ENCODE data around the gene PI4KB. TPM values are rescaled to one million over a fixed set of nuclear protein-coding genes. Genes with fewer than 3 reads are reported as not detected.
"Not testable (repeated sequence)": the region's sequence is repeated elsewhere in the genome, so short reads cannot be mapped to it uniquely, and the experiment has no call there.

The PI4KB gene
- polyA plus RNA-seq, 1 donor, result 51.9 TPM

GRCh38 chr1:151367658-151368392, 40.6 kb upstream of the PI4KB start:
- no CpG with 5 or more reads among the region's 8 CpGs for WGBS (ENCODE audit: insufficient coverage, low lambda C conversion rate)
- Histone ChIP-seq H3K4me3 (ENCODE audit: low read length) (no peak overlapping the region), H3K27ac (ENCODE audit: low read length) (no peak overlapping the region), H3K27me3 (ENCODE audit: control insufficient read depth, insufficient read depth, low read length) (no peaks in the 10 kb centered on the region), H3K9me3 (ENCODE audit: control insufficient read depth, low read depth, low read length) (peaks cover 3% of the 10 kb centered on the region), H3K36me3 (ENCODE audit: control insufficient read depth, insufficient read depth, low read length) (peaks cover 50% of the 10 kb centered on the region), H3K4me1 (ENCODE audit: control insufficient read depth, insufficient read depth, low read length) (peaks cover 32% of the 10 kb centered on the region)
- no peak for DNase-seq

GRCh38 chr1:151364996-151365395, 37.8 kb upstream of the PI4KB start:
- no peak for DNase-seq
- Histone ChIP-seq H3K4me3 (ENCODE audit: low read length) (no peak overlapping the region), H3K27me3 (ENCODE audit: control insufficient read depth, insufficient read depth, low read length) (no peaks in the 10 kb centered on the region), H3K27ac (ENCODE audit: low read length) (no peak overlapping the region), H3K4me1 (ENCODE audit: control insufficient read depth, insufficient read depth, low read length) (peaks cover 6% of the 10 kb centered on the region), H3K36me3 (ENCODE audit: control insufficient read depth, insufficient read depth, low read length) (peaks cover 55% of the 10 kb centered on the region), H3K9me3 (ENCODE audit: control insufficient read depth, low read depth, low read length) (peaks cover 10% of the 10 kb centered on the region)
- no CpG with 5 or more reads among the region's 4 CpGs for WGBS (ENCODE audit: insufficient coverage, low lambda C conversion rate)

- no peak for DNase-seq
- H3K36me3 ChIP-seq (ENCODE audit: control insufficient read depth, insufficient read depth, low read length), result peaks cover 41% of the 10 kb centered on the region
- no peak overlapping the region for H3K4me3 ChIP-seq (ENCODE audit: low read length)
- no CpG with 5 or more reads among the region's 3 CpGs for WGBS (ENCODE audit: insufficient coverage, low lambda C conversion rate)
- no peaks in the 10 kb centered on the region for H3K27me3 ChIP-seq (ENCODE audit: control insufficient read depth, insufficient read depth, low read length)
- H3K9me3 ChIP-seq (ENCODE audit: control insufficient read depth, low read depth, low read length), result peaks cover 10% of the 10 kb centered on the region
- H3K4me1 ChIP-seq (ENCODE audit: control insufficient read depth, insufficient read depth, low read length), result no peaks in the 10 kb centered on the region
- H3K27ac ChIP-seq (ENCODE audit: low read length), result no peak overlapping the region
Measured at GRCh38 chr1:151362308-151363155, 35.3 kb upstream of the PI4KB start.

- Histone ChIP-seq H3K27ac (ENCODE audit: low read length) (no peak overlapping the region), H3K9me3 (ENCODE audit: control insufficient read depth, low read depth, low read length) (peaks cover 10% of the 10 kb centered on the region), H3K4me1 (ENCODE audit: control insufficient read depth, insufficient read depth, low read length) (no peaks in the 10 kb centered on the region), H3K27me3 (ENCODE audit: control insufficient read depth, insufficient read depth, low read length) (no peaks in the 10 kb centered on the region), H3K36me3 (ENCODE audit: control insufficient read depth, insufficient read depth, low read length) (peaks cover 39% of the 10 kb centered on the region), H3K4me3 (ENCODE audit: low read length) (no peak overlapping the region)
- DNase-seq, result no peak
Measured at GRCh38 chr1:151361883-151362282, 34.7 kb upstream of the PI4KB start.

- H3K9me3 ChIP-seq (ENCODE audit: control insufficient read depth, low read depth, low read length), result peaks cover 3% of the 10 kb centered on the region
- no peak overlapping the region for H3K27ac ChIP-seq (ENCODE audit: low read length)
- H3K4me1 ChIP-seq (ENCODE audit: control insufficient read depth, insufficient read depth, low read length), result no peaks in the 10 kb centered on the region
- 71% methylated on average over 1 of the region's 2 CpGs for WGBS (ENCODE audit: insufficient coverage, low lambda C conversion rate)
- no peak overlapping the region for H3K4me3 ChIP-seq (ENCODE audit: low read length)
- DNase-seq, result no peak
- H3K27me3 ChIP-seq (ENCODE audit: control insufficient read depth, insufficient read depth, low read length), result no peaks in the 10 kb centered on the region
- H3K36me3 ChIP-seq (ENCODE audit: control insufficient read depth, insufficient read depth, low read length), result no peaks in the 10 kb centered on the region
Measured at GRCh38 chr1:151356696-151357095, 29.5 kb upstream of the PI4KB start.

- H3K27ac ChIP-seq (ENCODE audit: low read length), result no peak overlapping the region
- 100% methylated on average over 1 of the region's 6 CpGs for WGBS (ENCODE audit: insufficient coverage, low lambda C conversion rate)
- DNase-seq, result no peak
- H3K36me3 ChIP-seq (ENCODE audit: control insufficient read depth, insufficient read depth, low read length), result no peaks in the 10 kb centered on the region
- H3K4me1 ChIP-seq (ENCODE audit: control insufficient read depth, insufficient read depth, low read length), result peaks cover 4% of the 10 kb centered on the region
- H3K9me3 ChIP-seq (ENCODE audit: control insufficient read depth, low read depth, low read length), result peaks cover 5% of the 10 kb centered on the region
- H3K4me3 ChIP-seq (ENCODE audit: low read length), result no peak overlapping the region
- H3K27me3 ChIP-seq (ENCODE audit: control insufficient read depth, insufficient read depth, low read length), result no peaks in the 10 kb centered on the region
Measured at GRCh38 chr1:151352021-151352718, 25.0 kb upstream of the PI4KB start.

- not testable (repeated sequence) for H3K27me3 ChIP-seq (ENCODE audit: control insufficient read depth, insufficient read depth, low read length); H3K9me3 ChIP-seq (ENCODE audit: control insufficient read depth, low read depth, low read length); H3K4me3 ChIP-seq (ENCODE audit: low read length); DNase-seq; H3K36me3 ChIP-seq (ENCODE audit: control insufficient read depth, insufficient read depth, low read length); H3K4me1 ChIP-seq (ENCODE audit: control insufficient read depth, insufficient read depth, low read length); H3K27ac ChIP-seq (ENCODE audit: low read length)
- no CpG with 5 or more reads among the region's 9 CpGs for WGBS (ENCODE audit: insufficient coverage, low lambda C conversion rate)
Measured at GRCh38 chr1:151350323-151350722, 23.1 kb upstream of the PI4KB start.

GRCh38 chr1:151347523-151348246, 20.5 kb upstream of the PI4KB start:
- Histone ChIP-seq H3K27me3 (ENCODE audit: control insufficient read depth, insufficient read depth, low read length) (no peaks in the 10 kb centered on the region), H3K36me3 (ENCODE audit: control insufficient read depth, insufficient read depth, low read length) (peaks cover 23% of the 10 kb centered on the region), H3K4me1 (ENCODE audit: control insufficient read depth, insufficient read depth, low read length) (peaks cover 9% of the 10 kb centered on the region), H3K9me3 (ENCODE audit: control insufficient read depth, low read depth, low read length) (peaks cover 5% of the 10 kb centered on the region), H3K27ac (ENCODE audit: low read length) (peak overlapping the region; percentile 97), H3K4me3 (ENCODE audit: low read length) (peak overlapping the region; percentile 76)
- DNase-seq, result no peak
- WGBS (ENCODE audit: insufficient coverage, low lambda C conversion rate), result 27% methylated on average over 3 of the region's 12 CpGs

GRCh38 chr1:151346769-151347522, 19.7 kb upstream of the PI4KB start, which contains the start of gene RFX5:
Gene RFX5 (minus strand): TSS chr1:151347252. CDS start chr1:151346320, 932 bp downstream.
- H3K4me3 ChIP-seq (ENCODE audit: low read length), result peak within 1 kb of the TSS; percentile 76
- H3K27ac ChIP-seq (ENCODE audit: low read length), result peak within 1 kb of the TSS; percentile 97
- peaks cover 31% of the 10 kb centered on the region for H3K36me3 ChIP-seq (ENCODE audit: control insufficient read depth, insufficient read depth, low read length)
- DNase-seq, result peak; percentile 97 to 99
- WGBS (ENCODE audit: insufficient coverage, low lambda C conversion rate), result no CpG with 5 or more reads among the region's 38 CpGs
- peaks cover 5% of the 10 kb centered on the region for H3K9me3 ChIP-seq (ENCODE audit: control insufficient read depth, low read depth, low read length)
- peaks cover 9% of the 10 kb centered on the region for H3K4me1 ChIP-seq (ENCODE audit: control insufficient read depth, insufficient read depth, low read length)
- H3K27me3 ChIP-seq (ENCODE audit: control insufficient read depth, insufficient read depth, low read length), result no peaks in the 10 kb centered on the region

Measured in large intestine (tissue), 3 donors.